Activated naive CD4-positive, alpha-beta T cell treated with anti-CD3 and anti-CD28 coated beads for 36 hours (primary cell): ENCODE data around the gene ACTL8. TPM values are rescaled to one million over a fixed set of nuclear protein-coding genes. Genes with fewer than 3 reads are reported as not detected.

Experiments used
- CTCF ChIA-PET: fragments of 350-600 bp; sonication (Branson Sonifier 250); formaldehyde crosslinking; loops from one replicate; lab custom pipeline; 2021; ENCODE audit warnings: antibody characterized with exemption; lab: Charles Lee
- DNase-seq: peaks from one replicate; pipeline ENCODE4 v3.0.0-alpha.2; 2020
- H3K27ac Mint-ChIP-seq: one replicate; pipeline ENCODE4 v1.8.0; 2021; ENCODE audit warnings: mild to moderate bottlenecking, mixed read lengths
- H3K27me3 Mint-ChIP-seq: one replicate; pipeline ENCODE4 v1.8.0; 2021; ENCODE audit warnings: low read depth, mixed read lengths
- H3K36me3 Mint-ChIP-seq: one replicate; pipeline ENCODE4 v1.8.0; 2021; ENCODE audit warnings: low read depth, mixed read lengths
- H3K4me1 Mint-ChIP-seq: one replicate; pipeline ENCODE4 v1.8.0; 2021; ENCODE audit warnings: low read depth, mixed read lengths
- H3K4me3 Mint-ChIP-seq: one replicate; pipeline ENCODE4 v1.8.0; 2021; ENCODE audit warnings: mild to moderate bottlenecking, moderate library complexity, mixed read lengths
- H3K9me3 Mint-ChIP-seq: one replicate; pipeline ENCODE4 v1.8.0; 2021; ENCODE audit warnings: mixed read lengths
- intact Hi-C: fragments of 100-400 bp; cut with micrococcal nuclease; formaldehyde crosslinking; loops from one replicate; pipeline ENCODE4 v1.15.1; 2023
- total RNA-seq, 2 experiments: library from RNA; stranded (reverse); gene quantifications; one replicate each; pipeline ENCODE4 v1.2.3, GENCODE V29; 2021

The ACTL8 gene
- total RNA-seq, 2 experiments from 2014 or later = 0.12 TPM; not detected in 1

GRCh38 chr1:17799642-17800041 is 44.5 kb downstream of the ACTL8 start:
- Mint-ChIP-seq H3K27me3 (peaks cover 8% of the 10 kb centered on the region), H3K9me3 (no peaks in the 10 kb centered on the region), H3K27ac (no peak overlapping the region), H3K4me1 (no peaks in the 10 kb centered on the region), H3K36me3 (no peaks in the 10 kb centered on the region), H3K4me3 (no peak overlapping the region)
- intact Hi-C loops = no loop called here
- DNase-seq = no peak
- CTCF ChIA-PET = no interaction called here

GRCh38 chr1:17802164-17802563 is 47.0 kb downstream of the ACTL8 start:
- Mint-ChIP-seq H3K4me1 (no peaks in the 10 kb centered on the region), H3K27me3 (peaks cover 18% of the 10 kb centered on the region)

GRCh38 chr1:17802945-17803344 is 47.8 kb downstream of the ACTL8 start:
- H3K27me3 Mint-ChIP-seq = peaks cover 13% of the 10 kb centered on the region
- intact Hi-C loops = no loop called here
- CTCF ChIA-PET = no interaction called here
- H3K4me3 Mint-ChIP-seq = no peak overlapping the region
- H3K27ac Mint-ChIP-seq = no peak overlapping the region
- H3K4me1 Mint-ChIP-seq = no peaks in the 10 kb centered on the region
- no peaks in the 10 kb centered on the region for H3K36me3 Mint-ChIP-seq
- no peak for DNase-seq
- H3K9me3 Mint-ChIP-seq = no peaks in the 10 kb centered on the region

More at GRCh38 chr1:17802164-17802563, 47.0 kb downstream of the ACTL8 start:
- intact Hi-C loops = no loop called here
- CTCF ChIA-PET = no interaction called here
- Mint-ChIP-seq H3K4me3 (no peak overlapping the region), H3K9me3 (no peaks in the 10 kb centered on the region), H3K36me3 (no peaks in the 10 kb centered on the region), H3K27ac (no peak overlapping the region)
- no peak for DNase-seq

GRCh38 chr1:17805869-17806684 is 50.9 kb downstream of the ACTL8 start:
- CTCF ChIA-PET = interaction anchor here (0.6 kb wide), 1 partner anchor 9 kb away, joined by 3 read pairs; no protein-coding TSS in a partner anchor

GRCh38 chr1:17808816-17809215 is 53.7 kb downstream of the ACTL8 start:
- H3K27me3 Mint-ChIP-seq = peaks cover 10% of the 10 kb centered on the region
- H3K9me3 Mint-ChIP-seq = no peaks in the 10 kb centered on the region
- H3K36me3 Mint-ChIP-seq = no peaks in the 10 kb centered on the region
- H3K4me3 Mint-ChIP-seq = no peak overlapping the region
- H3K4me1 Mint-ChIP-seq = no peaks in the 10 kb centered on the region
- no peak for DNase-seq
- intact Hi-C loops = no loop called here
- CTCF ChIA-PET = no interaction called here
- H3K27ac Mint-ChIP-seq = no peak overlapping the region

More at GRCh38 chr1:17805869-17806684, 50.9 kb downstream of the ACTL8 start:
- DNase-seq = no peak
- H3K27me3 Mint-ChIP-seq = peaks cover 13% of the 10 kb centered on the region
- H3K27ac Mint-ChIP-seq = no peak overlapping the region
- intact Hi-C loops = no loop called here
- H3K36me3 Mint-ChIP-seq = no peaks in the 10 kb centered on the region
- no peak overlapping the region for H3K4me3 Mint-ChIP-seq
- H3K4me1 Mint-ChIP-seq = no peaks in the 10 kb centered on the region
- no peaks in the 10 kb centered on the region for H3K9me3 Mint-ChIP-seq

- intact Hi-C loops = no loop called here
- no peak for DNase-seq
- H3K27ac Mint-ChIP-seq = no peak overlapping the region
- no peak overlapping the region for H3K4me3 Mint-ChIP-seq
- CTCF ChIA-PET = no interaction called here
- H3K27me3 Mint-ChIP-seq = peaks cover 7% of the 10 kb centered on the region
- no peaks in the 10 kb centered on the region for H3K36me3 Mint-ChIP-seq
- H3K4me1 Mint-ChIP-seq = no peaks in the 10 kb centered on the region
- peaks cover 9% of the 10 kb centered on the region for H3K9me3 Mint-ChIP-seq
These were observed 55.5 kb downstream of the ACTL8 start for GRCh38 chr1:17810668-17811067.

GRCh38 chr1:17816511-17816910 is 61.4 kb downstream of the ACTL8 start:
- CTCF ChIA-PET = no interaction called here
- H3K9me3 Mint-ChIP-seq = peaks cover 12% of the 10 kb centered on the region
- H3K36me3 Mint-ChIP-seq = no peaks in the 10 kb centered on the region
- no peak for DNase-seq
- H3K27me3 Mint-ChIP-seq = peaks cover 3% of the 10 kb centered on the region
- H3K4me3 Mint-ChIP-seq = no peak overlapping the region
- no peak overlapping the region for H3K27ac Mint-ChIP-seq
- H3K4me1 Mint-ChIP-seq = no peaks in the 10 kb centered on the region
- intact Hi-C loops = no loop called here

GRCh38 chr1:17819129-17819802 is 64.1 kb downstream of the ACTL8 start:
- Mint-ChIP-seq H3K4me1 (no peaks in the 10 kb centered on the region), H3K27ac (no peak overlapping the region), H3K4me3 (no peak overlapping the region), H3K36me3 (no peaks in the 10 kb centered on the region), H3K27me3 (peaks cover 7% of the 10 kb centered on the region), H3K9me3 (peaks cover 12% of the 10 kb centered on the region)
- CTCF ChIA-PET = no interaction called here
- intact Hi-C loops = no loop called here
- DNase-seq = no peak

- H3K4me1 Mint-ChIP-seq = no peaks in the 10 kb centered on the region
- no peak for DNase-seq
- peaks cover 6% of the 10 kb centered on the region for H3K9me3 Mint-ChIP-seq
- H3K36me3 Mint-ChIP-seq = no peaks in the 10 kb centered on the region
- CTCF ChIA-PET = interaction anchor here (0.6 kb wide), 1 partner anchor 339 kb away, joined by 3 read pairs; no protein-coding TSS in a partner anchor
- intact Hi-C loops = loop anchor here (10.0 kb wide), 1 partner anchor 155 kb away; no protein-coding TSS in a partner anchor
- peaks cover 11% of the 10 kb centered on the region for H3K27me3 Mint-ChIP-seq
- H3K4me3 Mint-ChIP-seq = no peak overlapping the region
- H3K27ac Mint-ChIP-seq = no peak overlapping the region
These were observed 65.1 kb downstream of the ACTL8 start for GRCh38 chr1:17820198-17820597.

GRCh38 chr1:17822741-17823426 is 67.8 kb downstream of the ACTL8 start:
- intact Hi-C loops = loop anchor here (10.0 kb wide), 1 partner anchor 158 kb away; no protein-coding TSS in a partner anchor
- Mint-ChIP-seq H3K4me3 (no peak overlapping the region), H3K27me3 (peaks cover 22% of the 10 kb centered on the region), H3K9me3 (no peaks in the 10 kb centered on the region), H3K36me3 (no peaks in the 10 kb centered on the region), H3K27ac (no peak overlapping the region), H3K4me1 (no peaks in the 10 kb centered on the region)
- CTCF ChIA-PET = interaction anchor here (1.5 kb wide), 1 partner anchor 162 kb away, joined by 4 read pairs; no protein-coding TSS in a partner anchor
- no peak for DNase-seq

GRCh38 chr1:17825273-17826164 is 70.4 kb downstream of the ACTL8 start:
- Mint-ChIP-seq H3K4me1 (no peaks in the 10 kb centered on the region), H3K27ac (no peak overlapping the region), H3K9me3 (no peaks in the 10 kb centered on the region), H3K27me3 (peaks cover 29% of the 10 kb centered on the region), H3K36me3 (no peaks in the 10 kb centered on the region), H3K4me3 (no peak overlapping the region)
- no peak for DNase-seq
- CTCF ChIA-PET = interaction anchor here (1.9 kb wide), 1 partner anchor 164 kb away, joined by 10 read pairs; no protein-coding TSS in a partner anchor
- intact Hi-C loops = loop anchor here (10.0 kb wide), 1 partner anchor 161 kb away; no protein-coding TSS in a partner anchor
